ENCODE results near the gene STMND1.
"Not testable (repeated sequence)": the region's sequence is repeated elsewhere in the genome, so short reads cannot be mapped to it uniquely, and the experiment has no call there.

STMND1 gene

GRCh38 chr6:17101422-17102257 lies at the start of gene STMND1:
Gene STMND1, plus strand, starts transcription at chr6:17102050. Its CDS starts 208 bp downstream, at chr6:17102258.
- no peak for DNase-seq (ENCODE audit: low read depth)

- no peak for DNase-seq (ENCODE audit: low read depth)
These were observed 47.2 kb upstream of the STMND1 start for GRCh38 chr6:17054647-17055046.

DNA sequence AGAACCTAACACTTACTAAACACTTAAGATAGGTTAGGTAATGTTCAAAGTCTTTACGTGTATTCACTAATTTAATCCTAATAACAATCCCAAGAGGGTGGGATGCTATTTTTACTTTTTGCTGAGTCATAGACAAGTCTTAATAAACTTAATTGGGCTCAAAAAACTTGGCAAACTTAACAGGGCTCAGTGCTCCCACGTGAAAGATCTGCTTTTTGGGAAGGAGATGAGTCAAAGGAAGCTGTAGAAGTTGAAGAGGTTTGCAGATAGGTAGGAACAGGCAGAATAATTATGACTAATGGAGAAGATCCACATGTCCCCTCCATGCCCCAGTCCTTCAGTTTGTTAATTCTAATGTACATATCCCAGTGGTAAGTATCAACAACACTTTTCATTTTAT lies 44.5 kb upstream of the STMND1 start:
- DNase-seq (ENCODE audit: low read depth): no peak

GRCh38 chr6:17058550-17058949 lies 43.3 kb upstream of the STMND1 start:
- DNase-seq (ENCODE audit: low read depth): no peak

- DNase-seq (ENCODE audit: low read depth): no peak
These were observed 42.8 kb upstream of the STMND1 start for GRCh38 chr6:17059022-17059421.

GRCh38 chr6:17059850-17060249 lies 42.0 kb upstream of the STMND1 start:
- DNase-seq (ENCODE audit: low read depth): no peak

- no peak for DNase-seq (ENCODE audit: low read depth)
These were observed 40.8 kb upstream of the STMND1 start for GRCh38 chr6:17061097-17061496.

DNA sequence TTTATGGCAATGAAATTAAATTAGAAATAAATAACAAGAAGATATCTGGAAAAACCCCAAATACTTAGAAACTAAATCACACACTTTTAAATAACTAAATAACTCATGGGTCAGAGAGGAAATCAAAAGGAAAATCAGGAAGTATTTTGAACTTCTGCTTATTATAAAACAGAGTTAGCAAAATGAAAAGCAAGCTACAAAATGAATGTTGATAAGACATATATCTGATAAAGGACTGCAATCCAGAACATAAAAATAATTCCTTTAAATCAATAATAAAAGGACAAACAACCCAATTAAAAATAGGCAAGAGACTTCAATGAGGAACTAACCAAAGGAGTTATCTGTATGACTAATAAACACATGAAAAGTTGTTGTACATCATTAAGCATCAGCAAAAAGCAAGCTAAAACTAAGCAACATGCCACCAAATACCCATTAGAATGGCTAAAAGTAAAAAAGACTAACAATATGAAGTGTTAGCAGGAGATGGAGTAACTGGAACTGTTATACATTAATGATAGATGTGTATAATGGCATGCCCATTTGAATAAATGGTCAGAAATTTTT lies 38.9 kb upstream of the STMND1 start:
- DNase-seq (ENCODE audit: low read depth): no peak

GRCh38 chr6:17064975-17065374 lies 36.9 kb upstream of the STMND1 start:
- no peak for DNase-seq (ENCODE audit: low read depth)

- DNase-seq (ENCODE audit: low read depth): no peak
These were observed 35.2 kb upstream of the STMND1 start for GRCh38 chr6:17066610-17067009.

- not testable (repeated sequence) for DNase-seq (ENCODE audit: low read depth)
These were observed 32.9 kb upstream of the STMND1 start for GRCh38 chr6:17068972-17069371.

DNA sequence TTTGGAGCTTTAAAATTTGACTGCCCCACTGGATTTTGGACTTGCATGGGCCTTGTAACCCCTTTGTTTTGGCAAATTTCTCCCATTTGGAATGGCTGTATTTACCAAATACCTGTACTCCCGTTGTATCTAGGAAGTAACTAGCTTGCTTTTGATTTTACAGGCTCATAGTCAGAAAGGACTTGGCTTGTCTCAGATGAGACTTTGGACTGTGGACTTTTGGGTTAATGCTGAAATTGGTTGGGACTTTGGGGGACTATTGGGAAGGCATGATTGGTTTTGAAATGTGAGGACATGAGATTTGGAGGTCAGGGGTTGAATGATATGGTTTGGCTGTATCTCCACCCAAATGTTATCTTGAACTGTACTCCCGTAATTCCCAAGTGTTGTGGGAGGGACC lies 31.4 kb upstream of the STMND1 start:
- DNase-seq (ENCODE audit: low read depth): not testable (repeated sequence)

GRCh38 chr6:17073596-17073995 lies 28.3 kb upstream of the STMND1 start:
- not testable (repeated sequence) for DNase-seq (ENCODE audit: low read depth)

DNA sequence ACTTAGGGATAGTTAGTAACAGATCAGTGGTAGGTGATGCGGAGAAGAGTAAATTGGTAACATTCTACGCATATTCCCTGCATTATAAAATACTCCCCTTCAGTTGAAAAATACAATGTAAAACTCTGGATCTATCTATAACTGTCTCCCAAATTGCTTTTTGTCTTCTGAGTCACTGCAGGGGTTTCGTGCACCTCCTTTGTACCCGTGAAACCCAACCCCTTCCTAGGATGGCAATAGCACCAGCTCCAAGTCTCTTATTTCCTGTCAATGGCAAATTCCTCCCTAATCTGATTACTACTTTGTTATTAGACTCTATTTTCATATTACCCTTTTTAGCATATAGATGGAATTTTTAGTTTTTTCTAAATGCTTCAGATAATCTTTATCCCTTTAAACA lies 20.6 kb upstream of the STMND1 start:
- DNase-seq (ENCODE audit: low read depth): no peak

DNA sequence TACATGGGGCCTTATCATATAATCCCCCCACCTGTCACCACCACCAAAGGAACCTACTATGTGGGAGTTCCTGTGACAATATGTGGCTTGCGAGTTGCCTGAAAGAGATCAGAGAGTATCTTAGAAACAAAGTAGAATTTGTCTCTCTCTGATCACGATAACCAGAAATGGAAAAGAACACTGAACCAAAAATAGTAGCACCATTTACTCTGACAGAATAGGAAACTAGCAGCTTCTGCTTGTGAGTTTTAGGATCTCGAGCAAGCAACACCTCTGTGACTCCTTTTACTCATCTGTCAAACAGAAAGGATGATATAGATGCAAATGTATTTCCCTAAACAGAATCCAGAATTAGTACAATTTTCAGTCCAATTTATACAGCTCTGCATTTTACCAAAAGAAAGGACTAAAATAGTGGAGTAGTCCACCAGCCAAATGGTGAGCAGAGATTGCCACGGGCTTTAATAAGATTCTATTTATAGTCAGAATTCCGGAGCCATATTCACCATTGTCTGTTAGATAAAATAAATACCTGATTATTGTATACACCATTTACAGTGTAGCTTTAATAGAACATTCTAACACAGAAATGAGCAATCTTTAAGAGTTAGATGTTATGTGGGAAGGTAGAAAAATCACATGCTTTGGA lies 19.9 kb upstream of the STMND1 start:
- DNase-seq (ENCODE audit: low read depth): no peak

- DNase-seq (ENCODE audit: low read depth): no peak
These were observed 18.5 kb upstream of the STMND1 start for GRCh38 chr6:17083397-17083796.

GRCh38 chr6:17086469-17086868 lies 15.4 kb upstream of the STMND1 start:
- DNase-seq (ENCODE audit: low read depth): no peak

DNA sequence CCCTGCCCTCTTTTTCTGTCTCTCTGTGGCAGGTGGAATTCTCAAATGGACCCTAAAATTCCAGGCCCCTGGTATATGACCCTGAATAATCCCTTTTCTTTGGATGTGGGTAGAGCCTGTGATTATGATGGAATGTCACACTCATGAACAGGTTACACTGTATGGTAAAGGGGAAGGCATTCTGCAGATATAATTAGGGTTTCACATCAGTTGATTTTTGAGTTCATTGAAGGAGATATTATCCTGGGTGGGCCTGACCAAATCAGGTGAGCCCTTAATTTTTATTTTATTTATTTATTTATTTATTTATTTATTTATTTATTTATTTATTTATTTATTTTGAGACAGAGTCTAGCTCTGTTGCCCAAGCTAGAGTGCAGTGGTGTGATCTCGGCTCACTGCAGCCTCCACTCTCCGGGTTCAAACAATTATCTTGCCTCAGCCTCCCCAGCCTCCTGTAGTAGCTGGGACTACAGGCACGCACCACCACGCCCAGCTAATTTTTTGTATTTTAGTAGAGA lies 13.7 kb upstream of the STMND1 start:
- DNase-seq (ENCODE audit: low read depth): no peak

DNA sequence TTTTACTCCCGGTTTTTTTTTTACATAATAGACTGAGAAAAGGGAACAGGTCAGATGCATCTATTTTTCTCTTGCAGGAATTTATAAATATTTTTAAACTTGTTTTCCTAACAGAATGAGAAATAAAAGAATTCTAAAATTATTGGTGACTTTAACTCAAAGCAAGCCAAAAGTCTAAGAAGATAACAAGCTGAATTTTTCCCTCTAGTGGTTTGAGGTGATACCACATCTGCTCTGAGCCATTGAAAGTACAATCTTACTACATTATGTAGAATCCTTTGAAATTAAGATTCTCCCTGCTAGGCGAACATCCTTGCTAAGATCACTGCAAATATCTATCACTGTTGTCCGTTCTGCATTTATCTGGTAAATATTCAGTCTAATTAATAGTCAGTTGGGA lies 10.7 kb upstream of the STMND1 start:
- no peak for DNase-seq (ENCODE audit: low read depth)

DNA sequence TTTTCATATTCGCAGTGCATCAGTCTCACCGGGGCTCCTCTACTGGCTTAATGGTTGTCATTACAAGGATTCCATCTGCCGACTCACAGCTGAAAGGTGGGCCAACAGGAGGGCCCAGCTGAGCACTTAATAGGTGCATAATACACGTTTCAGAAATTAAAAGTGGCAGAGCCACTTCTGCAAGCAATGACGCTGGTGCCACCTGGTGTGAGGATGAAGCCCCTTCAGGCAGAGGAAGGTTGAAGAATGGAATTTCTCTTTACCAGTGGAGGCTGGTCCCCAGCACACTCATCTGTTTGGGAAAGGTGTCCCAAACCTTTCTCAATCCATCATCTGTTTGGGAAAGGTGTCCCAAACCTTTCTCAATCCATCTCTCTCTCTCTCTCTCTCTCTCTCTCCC lies 8.2 kb upstream of the STMND1 start:
- no peak for DNase-seq (ENCODE audit: low read depth)

GRCh38 chr6:17096096-17096495 lies 5.8 kb upstream of the STMND1 start:
- DNase-seq (ENCODE audit: low read depth): no peak

DNA sequence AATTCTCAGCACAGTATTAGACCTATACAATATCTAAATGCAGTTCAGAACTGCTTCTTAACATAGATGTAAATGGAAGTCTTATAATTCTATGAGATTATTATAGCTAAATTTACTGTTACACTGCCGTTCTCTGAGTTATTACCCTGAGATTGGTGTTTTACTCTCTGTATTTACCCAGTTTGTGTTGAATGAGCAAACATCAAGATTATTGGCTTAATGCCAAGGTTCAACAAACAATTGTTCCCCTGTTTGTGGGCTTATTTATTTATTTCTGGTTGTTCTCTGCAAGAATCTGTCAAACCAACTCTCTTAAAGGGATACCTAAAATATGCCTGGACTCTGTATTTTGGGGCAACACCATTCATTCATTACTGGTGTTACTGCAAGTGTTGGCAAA lies 5.2 kb upstream of the STMND1 start:
- no peak for DNase-seq (ENCODE audit: low read depth)

DNA sequence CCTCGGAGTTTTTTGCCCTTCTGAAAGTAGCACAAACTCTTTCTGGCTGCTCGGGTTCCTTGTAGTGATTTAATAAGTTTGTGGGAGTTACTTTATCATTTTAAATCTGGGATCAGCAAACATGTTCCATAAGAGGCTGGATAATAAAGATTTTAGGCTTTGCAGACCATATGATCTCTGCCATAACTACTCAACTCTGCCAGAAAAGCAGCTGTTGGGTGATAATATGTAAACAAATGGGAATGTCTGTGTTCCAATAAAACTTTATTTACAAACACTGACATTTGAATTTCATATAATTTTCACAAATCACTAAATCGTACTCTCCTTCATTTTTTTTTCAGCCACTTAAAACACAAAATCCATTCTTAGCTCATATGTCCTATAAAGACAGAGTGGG lies 3.9 kb upstream of the STMND1 start:
- no peak for DNase-seq (ENCODE audit: low read depth)

Data from stimulated activated CD8-positive, alpha-beta memory T cell treated with anti-CD3 and anti-CD28 coated beads, Interleukin-15, amount 100 ng/mL, for 24 hours (primary cell).